ENCODE data around the gene VPS45.
"Not testable (repeated sequence)": the region's sequence is repeated elsewhere in the genome, so short reads cannot be mapped to it uniquely, and the experiment has no call there.

Gene VPS45

GRCh38 chr1:150067184-150068108, at the start of gene VPS45:
VPS45 (plus strand) TSS chr1:150067776; CDS start chr1:150067858, 82 bp downstream.
- DNase-seq (ENCODE audit: low read depth, low spot score), result peak; percentile 62

- no peak for DNase-seq (ENCODE audit: low read depth, low spot score)
Observed at GRCh38 chr1:150018165-150018564, 49.4 kb upstream of the VPS45 start.

- DNase-seq (ENCODE audit: low read depth, low spot score), result no peak
Observed at GRCh38 chr1:150020711-150021110, 46.9 kb upstream of the VPS45 start.

- no peak for DNase-seq (ENCODE audit: low read depth, low spot score)
Observed at GRCh38 chr1:150021191-150021694, 46.3 kb upstream of the VPS45 start.

- no peak for DNase-seq (ENCODE audit: low read depth, low spot score)
Observed at GRCh38 chr1:150022357-150022756, 45.2 kb upstream of the VPS45 start.

- DNase-seq (ENCODE audit: low read depth, low spot score), result no peak
Observed at GRCh38 chr1:150024156-150024555, 43.4 kb upstream of the VPS45 start.

- no peak for DNase-seq (ENCODE audit: low read depth, low spot score)
Observed at GRCh38 chr1:150028322-150028721, 39.3 kb upstream of the VPS45 start.

- DNase-seq (ENCODE audit: low read depth, low spot score), result no peak
Observed at GRCh38 chr1:150034336-150034735, 33.2 kb upstream of the VPS45 start.

GRCh38 chr1:150049926-150050325, 17.6 kb upstream of the VPS45 start:
- no peak for DNase-seq (ENCODE audit: low read depth, low spot score)

GRCh38 chr1:150051089-150051373, 16.5 kb upstream of the VPS45 start:
- no peak for DNase-seq (ENCODE audit: low read depth, low spot score)

GRCh38 chr1:150051905-150052412, 15.6 kb upstream of the VPS45 start:
- DNase-seq (ENCODE audit: low read depth, low spot score), result not testable (repeated sequence)

GRCh38 chr1:150053926-150054325, 13.7 kb upstream of the VPS45 start:
- DNase-seq (ENCODE audit: low read depth, low spot score), result no peak

GRCh38 chr1:150055507-150055906, 12.1 kb upstream of the VPS45 start:
- DNase-seq (ENCODE audit: low read depth, low spot score), result not testable (repeated sequence)

GRCh38 chr1:150056407-150056806, 11.2 kb upstream of the VPS45 start:
- no peak for DNase-seq (ENCODE audit: low read depth, low spot score)

- no peak for DNase-seq (ENCODE audit: low read depth, low spot score)
Observed at GRCh38 chr1:150060260-150060659, 7.3 kb upstream of the VPS45 start.

- DNase-seq (ENCODE audit: low read depth, low spot score), result no peak
Observed at GRCh38 chr1:150061632-150062101, 5.9 kb upstream of the VPS45 start.

GRCh38 chr1:150062113-150062512, 5.5 kb upstream of the VPS45 start:
- no peak for DNase-seq (ENCODE audit: low read depth, low spot score)

- DNase-seq (ENCODE audit: low read depth, low spot score), result no peak
Observed at GRCh38 chr1:150065184-150065871, 2.2 kb upstream of the VPS45 start.

GRCh38 chr1:150066328-150066727, 1.2 kb upstream of the VPS45 start:
- no peak for DNase-seq (ENCODE audit: low read depth, low spot score)

GRCh38 chr1:150066838-150067183, 765 bp upstream of the VPS45 start:
- peak; percentile 1 for DNase-seq (ENCODE audit: low read depth, low spot score)

- no peak for DNase-seq (ENCODE audit: low read depth, low spot score)
Observed at GRCh38 chr1:150068109-150068435, 496 bp downstream of the VPS45 start.

- no peak for DNase-seq (ENCODE audit: low read depth, low spot score)
Observed at GRCh38 chr1:150069923-150070322, 2.3 kb downstream of the VPS45 start.

GRCh38 chr1:150072959-150073358, 5.4 kb downstream of the VPS45 start:
- no peak for DNase-seq (ENCODE audit: low read depth, low spot score)
